K562 (cell line): ENCODE data around the gene CELSR3. TPM values are rescaled to one million over a fixed set of nuclear protein-coding genes. Genes with fewer than 3 reads are reported as not detected.

Experiments used
- REST ChIP-seq, 2 experiments: fragments of 450-650 bp; formaldehyde crosslinking in 1 of 2; IDR thresholded peaks; 2 replicates each; pipeline versions ENCODE4 v1.4.0 to v1.6.1; 2014 to 2020; ENCODE audit warnings: mild to moderate bottlenecking in 2 of 2, borderline replicate concordance in 1 of 2, low read depth in 1 of 2
- polyA plus RNA-seq, 8 experiments: library from polyadenylated mRNA; depleted of rRNA in 4 of 8; stranded (reverse) in 5 of 8; unstranded in 3 of 8; fragments of >200 nt; fragmentation: Nextera tagmentation in 2 of 8; fragmentation: Illumina TruSeq in 1 of 8; extraction: Ambion mirVana in 2 of 8; extraction: Trizol in 1 of 8; gene quantifications; 2 replicates each; pipeline versions ENCODE4 v1.2.1 to v1.2.3, GENCODE V29; 2011 to 2014; ENCODE audit warnings: inconsistent platforms in 1 of 8, missing spikeins in 1 of 8
- total RNA-seq, 7 experiments: library from RNA; depleted of rRNA in 6 of 7; stranded (reverse); fragments of >200 nt in 6 of 7; fragmentation: Illumina TruSeq in 2 of 7; extraction: Trizol in 2 of 7; gene quantifications; 2 replicates each; pipeline versions ENCODE4 v1.2.1 to v1.2.3, GENCODE V29; 2011 to 2021; ENCODE audit warnings: low replicate concordance in 1 of 7

CELSR3 gene
- total and polyA plus RNA-seq, 9 of the 15 experiments (the other 6 are each of a cell fraction or from before 2014, with no cell fraction given), result 0.10 to 2.7 (median 0.76) TPM

- TF ChIP-seq REST (IDR thresholded peaks at IDR 0.05; ENCODE audit: borderline replicate concordance) (0 out of 2 replicates have a peak, but pooled peaks have one; percentile 9), REST (CRISPR knock-in tag; IDR thresholded peaks at IDR 0.05; ENCODE audit: low read depth) (no peak)
- TF ChIP-seq, all 486 proteins: peak for 4
Measured at GRCh38 chr3:48592519-48593087, 70.1 kb downstream of the CELSR3 start (continued).
